ENCODE measurements around the gene CEMIP.
A peak's percentile ranks its signal among the peaks of the same experiment; 100 is the strongest.

Gene CEMIP

DNA sequence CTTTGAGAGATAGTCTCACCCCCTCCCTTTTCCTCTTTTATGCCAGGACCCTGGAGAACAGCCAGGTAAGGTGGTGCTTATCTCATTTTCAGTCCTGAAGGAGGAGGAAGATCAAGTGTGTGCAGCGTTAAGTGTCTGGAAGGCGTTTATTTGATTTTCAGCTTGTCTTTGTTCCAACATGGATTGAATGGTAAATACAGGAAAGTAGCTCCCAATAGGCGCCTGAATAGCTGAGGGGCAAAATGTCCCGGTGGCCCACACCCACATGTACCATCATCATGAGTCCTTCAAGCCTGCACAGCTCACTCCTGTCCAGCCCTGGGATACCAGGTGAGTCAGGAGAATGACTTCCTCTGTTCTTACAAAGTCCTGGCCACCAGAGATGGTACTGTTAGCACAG lies 73.5 kb downstream of the CEMIP start:
- TF ChIP-seq, protein P1, sequence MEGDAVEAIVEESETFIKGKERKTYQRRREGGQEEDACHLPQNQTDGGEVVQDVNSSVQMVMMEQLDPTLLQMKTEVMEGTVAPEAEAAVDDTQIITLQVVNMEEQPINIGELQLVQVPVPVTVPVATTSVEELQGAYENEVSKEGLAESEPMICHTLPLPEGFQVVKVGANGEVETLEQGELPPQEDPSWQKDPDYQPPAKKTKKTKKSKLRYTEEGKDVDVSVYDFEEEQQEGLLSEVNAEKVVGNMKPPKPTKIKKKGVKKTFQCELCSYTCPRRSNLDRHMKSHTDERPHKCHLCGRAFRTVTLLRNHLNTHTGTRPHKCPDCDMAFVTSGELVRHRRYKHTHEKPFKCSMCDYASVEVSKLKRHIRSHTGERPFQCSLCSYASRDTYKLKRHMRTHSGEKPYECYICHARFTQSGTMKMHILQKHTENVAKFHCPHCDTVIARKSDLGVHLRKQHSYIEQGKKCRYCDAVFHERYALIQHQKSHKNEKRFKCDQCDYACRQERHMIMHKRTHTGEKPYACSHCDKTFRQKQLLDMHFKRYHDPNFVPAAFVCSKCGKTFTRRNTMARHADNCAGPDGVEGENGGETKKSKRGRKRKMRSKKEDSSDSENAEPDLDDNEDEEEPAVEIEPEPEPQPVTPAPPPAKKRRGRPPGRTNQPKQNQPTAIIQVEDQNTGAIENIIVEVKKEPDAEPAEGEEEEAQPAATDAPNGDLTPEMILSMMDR (IDR thresholded peaks at IDR 0.05), result no peak
- TF ChIP-seq ZFX (IDR thresholded peaks at IDR 0.05; ENCODE audit: borderline replicate concordance), result no peak
- peak overlapping the region; percentile 50 for H3K27ac ChIP-seq

DNA sequence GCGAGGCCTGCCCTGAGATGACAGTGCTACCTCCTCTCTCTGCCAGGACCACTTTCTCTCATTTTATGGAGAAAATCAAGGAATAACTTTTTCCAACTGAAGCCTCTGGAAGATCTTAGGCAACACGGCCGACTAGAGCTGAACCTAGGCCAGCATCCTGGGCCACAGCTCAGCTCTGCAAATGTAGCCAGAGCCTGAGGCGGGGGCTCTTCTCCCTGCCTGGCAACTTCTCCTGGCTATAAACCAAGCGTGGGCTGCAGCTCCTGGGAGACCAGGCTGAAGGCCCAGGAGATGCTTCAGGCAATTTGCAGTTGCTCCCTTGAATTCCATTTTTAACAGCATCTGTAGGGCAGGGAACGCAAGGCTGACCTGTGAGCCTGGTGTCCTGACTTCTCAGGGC lies 74.9 kb downstream of the CEMIP start:
- TF ChIP-seq, protein P1 (IDR thresholded peaks at IDR 0.05), result no peak
- TF ChIP-seq ZFX (IDR thresholded peaks at IDR 0.05; ENCODE audit: borderline replicate concordance), result no peak
- H3K27ac ChIP-seq, result no peak overlapping the region

DNA sequence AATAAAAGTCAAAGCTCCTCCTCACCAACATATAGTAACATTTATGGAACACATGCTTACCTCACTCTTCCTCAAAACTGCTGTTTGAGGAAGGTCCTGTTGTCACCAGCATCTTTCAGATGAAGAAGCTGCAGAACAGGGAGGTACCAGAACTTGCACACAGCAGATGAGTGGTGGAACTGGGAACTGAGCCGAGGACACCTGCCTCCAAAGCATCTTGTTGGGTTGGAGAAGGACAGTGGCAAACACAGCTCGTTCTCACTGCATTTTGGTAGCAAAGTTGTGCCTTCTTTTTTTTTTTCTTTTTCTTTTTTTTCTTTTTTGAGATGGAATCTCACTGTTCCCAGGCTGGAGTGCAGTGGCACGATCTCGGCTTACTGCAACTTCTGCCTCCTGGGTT lies 76.0 kb downstream of the CEMIP start:
- TF ChIP-seq, protein P1 (IDR thresholded peaks at IDR 0.05), result no peak
- no peak for TF ChIP-seq ZFX (IDR thresholded peaks at IDR 0.05; ENCODE audit: borderline replicate concordance)
- H3K27ac ChIP-seq, result no peak overlapping the region

DNA sequence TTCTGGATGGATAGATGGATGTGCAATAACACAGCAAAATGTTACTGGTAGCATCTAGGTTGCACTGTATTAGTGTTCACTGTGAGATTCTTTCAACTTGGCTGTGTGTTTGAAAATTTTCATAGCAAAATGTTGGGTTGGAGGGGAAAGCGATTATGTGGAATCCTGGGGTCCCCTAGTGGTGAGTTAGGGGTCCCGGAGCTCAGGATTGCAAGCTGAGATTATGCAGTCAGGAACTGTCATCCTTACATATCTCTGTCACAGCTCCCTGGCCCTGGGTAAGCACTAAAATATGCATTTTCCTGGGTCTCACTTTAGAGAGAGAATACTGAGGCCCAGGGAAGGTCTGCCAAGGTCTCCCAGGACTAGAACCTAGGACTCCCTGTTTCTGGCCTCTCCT lies 77.2 kb downstream of the CEMIP start:
- H3K27ac ChIP-seq, result peak overlapping the region; percentile 83
- TF ChIP-seq, protein P1 (IDR thresholded peaks at IDR 0.05), result peak; percentile 9; the same call in 1 of the 2 replicates
- TF ChIP-seq ZFX (IDR thresholded peaks at IDR 0.05; ENCODE audit: borderline replicate concordance), result no peak

DNA sequence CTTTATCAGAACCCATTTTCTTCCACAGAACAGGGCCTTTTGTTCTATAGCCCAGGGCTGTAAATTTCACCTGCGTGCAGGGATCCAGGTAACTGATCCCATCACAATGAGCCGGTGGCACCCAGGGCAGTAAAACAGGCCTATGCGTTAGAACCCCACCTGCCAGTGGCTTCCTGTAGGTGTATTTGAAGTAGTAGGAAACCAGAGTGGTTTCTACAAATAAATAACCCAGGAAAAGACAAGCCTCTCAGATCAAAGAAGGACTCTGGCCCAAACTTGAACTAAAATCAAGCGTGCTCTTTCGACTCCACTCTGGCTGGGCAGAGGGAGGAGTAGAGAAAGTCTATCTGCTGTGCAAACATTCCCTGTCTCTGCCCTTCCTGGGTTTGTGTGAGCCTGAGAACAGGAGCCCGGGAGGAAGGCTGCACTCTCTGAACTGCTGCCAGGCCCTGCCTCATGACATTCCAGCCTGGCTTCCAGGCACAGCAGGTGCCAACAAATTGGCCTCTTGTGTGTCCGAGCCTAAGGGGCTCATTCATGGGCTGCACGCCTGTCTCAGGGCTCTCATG lies 77.7 kb downstream of the CEMIP start:
- TF ChIP-seq, protein P1 (IDR thresholded peaks at IDR 0.05), result 0 out of 2 replicates have a peak, but pooled peaks have one; percentile 3
- TF ChIP-seq ZFX (IDR thresholded peaks at IDR 0.05; ENCODE audit: borderline replicate concordance), result no peak
- peak overlapping the region; percentile 83 for H3K27ac ChIP-seq

DNA sequence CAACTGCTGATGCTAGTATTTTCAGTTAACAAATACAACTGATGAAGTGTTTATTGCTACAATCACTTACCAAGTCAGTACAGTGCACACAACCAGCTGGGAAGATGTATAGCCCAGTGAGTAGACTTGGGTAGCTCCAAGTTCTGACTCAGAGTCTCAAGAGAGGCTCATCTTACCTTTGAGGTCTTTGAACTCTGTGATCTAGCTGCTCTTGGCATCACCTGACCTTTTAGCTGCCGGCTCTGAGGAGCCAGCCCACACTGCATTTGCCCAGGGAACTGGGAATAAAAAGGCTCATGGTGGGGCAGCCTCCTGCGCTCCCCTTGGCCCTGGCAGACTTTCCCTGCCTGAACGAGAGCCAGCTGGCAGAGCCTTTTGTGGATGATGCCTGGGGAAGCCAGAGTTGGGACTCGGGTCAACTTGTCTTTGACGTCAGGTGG lies 82.6 kb downstream of the CEMIP start:
- TF ChIP-seq, protein P1 (IDR thresholded peaks at IDR 0.05), result no peak
- no peak for TF ChIP-seq ZFX (IDR thresholded peaks at IDR 0.05; ENCODE audit: borderline replicate concordance)
- H3K27ac ChIP-seq, result no peak overlapping the region

DNA sequence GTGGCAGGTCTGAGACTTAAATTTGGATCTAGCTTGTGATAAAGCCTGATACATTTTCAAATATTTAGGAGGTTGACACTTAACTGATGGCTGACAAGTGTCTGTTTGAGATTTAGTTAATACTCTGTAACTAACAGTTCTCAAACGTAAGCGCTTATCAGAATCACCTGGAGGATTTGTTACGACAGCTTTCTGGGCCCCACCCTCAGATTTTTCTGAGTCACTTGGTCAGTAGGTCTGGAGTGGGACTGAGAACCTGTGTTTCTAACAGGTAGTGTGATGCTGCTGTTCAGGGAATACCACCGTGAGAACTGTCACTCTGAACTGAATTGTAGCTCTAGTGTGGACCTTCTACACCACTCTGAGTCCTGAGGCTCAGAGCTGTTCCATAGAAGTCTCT lies 85.5 kb downstream of the CEMIP start:
- TF ChIP-seq ZFX (IDR thresholded peaks at IDR 0.05; ENCODE audit: borderline replicate concordance), result no peak
- TF ChIP-seq, protein P1 (IDR thresholded peaks at IDR 0.05), result no peak
- no peak overlapping the region for H3K27ac ChIP-seq
